Measurements from ENCODE around the gene ZNF428.

ZNF428 gene

GRCh38 chr19:43620061-43621001 lies 902 bp upstream of the ZNF428 start:
- peak overlapping the region; percentile 65 for H3K4me3 ChIP-seq (ENCODE audit: low read depth, low read length)
- TF ChIP-seq CTCF (IDR thresholded peaks at IDR 0.05; ENCODE audit: control insufficient read depth, extremely low read depth, insufficient read depth): no peak
- DNase-seq (ENCODE audit: low read depth): no peak

GRCh38 chr19:43618921-43619261 lies 538 bp downstream of the ZNF428 start:
- peak overlapping the region; percentile 65 for H3K4me3 ChIP-seq (ENCODE audit: low read depth, low read length)
- no peak for DNase-seq (ENCODE audit: low read depth)
- no peak for TF ChIP-seq CTCF (IDR thresholded peaks at IDR 0.05; ENCODE audit: control insufficient read depth, extremely low read depth, insufficient read depth)

- TF ChIP-seq CTCF (IDR thresholded peaks at IDR 0.05; ENCODE audit: control insufficient read depth, extremely low read depth, insufficient read depth): no peak
- no peak for DNase-seq (ENCODE audit: low read depth)
- H3K4me3 ChIP-seq (ENCODE audit: low read depth, low read length): no peak overlapping the region
These were observed 2.5 kb downstream of the ZNF428 start for GRCh38 chr19:43616954-43617353.

GRCh38 chr19:43616306-43616705 lies 3.1 kb downstream of the ZNF428 start:
- H3K4me3 ChIP-seq (ENCODE audit: low read depth, low read length): no peak overlapping the region
- no peak for TF ChIP-seq CTCF (IDR thresholded peaks at IDR 0.05; ENCODE audit: control insufficient read depth, extremely low read depth, insufficient read depth)
- DNase-seq (ENCODE audit: low read depth): no peak

GRCh38 chr19:43612374-43612773 lies 7.1 kb downstream of the ZNF428 start:
- TF ChIP-seq CTCF (IDR thresholded peaks at IDR 0.05; ENCODE audit: control insufficient read depth, extremely low read depth, insufficient read depth): no peak
- H3K4me3 ChIP-seq (ENCODE audit: low read depth, low read length): no peak overlapping the region
- DNase-seq (ENCODE audit: low read depth): no peak

GRCh38 chr19:43611788-43612187 lies 7.6 kb downstream of the ZNF428 start, which contains the start of gene SRRM5:
SRRM5 (plus strand) TSS chr19:43612088; CDS start chr19:43612122, 34 bp downstream.
- H3K4me3 ChIP-seq (ENCODE audit: low read depth, low read length): no peak within 1 kb of the TSS
- no peak for DNase-seq (ENCODE audit: low read depth)
- TF ChIP-seq CTCF (IDR thresholded peaks at IDR 0.05; ENCODE audit: control insufficient read depth, extremely low read depth, insufficient read depth): no peak
